HepG2 (cell line): ENCODE data around the gene CELSR2. TPM values are rescaled to one million over a fixed set of nuclear protein-coding genes. Genes with fewer than 3 reads are reported as not detected.
A peak's percentile ranks its signal among the peaks of the same experiment; 100 is the strongest.

Experiments
- ARHGAP35 ChIP-seq: sonication (generic); formaldehyde crosslinking; IDR thresholded peaks from 2 replicates; pipeline ENCODE4 v1.9.0; 2022; ENCODE audit warnings: mild to moderate bottlenecking, inconsistent platforms, moderate library complexity, missing genetic modification reagents, borderline replicate concordance
- CBX2 ChIP-seq, 2 experiments: fragments of 200-600 bp in 1 of 2; sonication (generic); formaldehyde crosslinking in 1 of 2; IDR thresholded peaks; 2 replicates each; pipeline versions ENCODE4 v1.7.0 to v1.8.1; 2018 to 2022; ENCODE audit warnings: low read depth in 2 of 2, low read length in 1 of 2, mild to moderate bottlenecking in 1 of 2, missing genetic modification reagents in 1 of 2
- CREB1 ChIP-seq, 2 experiments: fragments of 450-650 bp in 1 of 2; IDR thresholded peaks; 2 replicates each; pipeline ENCODE4 v1.6.1; 2016 to 2017; ENCODE audit warnings: control low read depth in 1 of 2, mild to moderate bottlenecking in 1 of 2, missing compliant biosample characterization in 1 of 2, missing genetic modification characterization in 1 of 2
- FOSL1 ChIP-seq: sonication (generic); formaldehyde crosslinking; IDR thresholded peaks from 2 replicates; pipeline ENCODE4 v1.9.0; 2021; ENCODE audit warnings: missing genetic modification reagents, borderline replicate concordance
- FOXK2 ChIP-seq: fragments of 450-650 bp; IDR thresholded peaks from 2 replicates; pipeline ENCODE4 v1.6.1; 2016
- HNRNPH1 ChIP-seq: fragments of 200-400 bp; formaldehyde crosslinking; optimal IDR thresholded peaks from 2 replicates; pipeline ENCODE3; 2017; ENCODE audit warnings: mild to moderate bottlenecking, low read depth, low read length
- HNRNPLL ChIP-seq: fragments of 200-400 bp; formaldehyde crosslinking; IDR thresholded peaks from 2 replicates; pipeline ENCODE4 v1.6.1; 2017; ENCODE audit warnings: mild to moderate bottlenecking, low read depth, low read length; ENCODE audit not compliant: poor library complexity, severe bottlenecking
- IRF2 ChIP-seq: IDR thresholded peaks from 2 replicates; pipeline ENCODE4 v1.6.1; 2018; ENCODE audit warnings: missing genetic modification reagents, missing compliant biosample characterization
- KDM4B ChIP-seq: sonication (generic); formaldehyde crosslinking; IDR thresholded peaks from 2 replicates; pipeline ENCODE4 v1.4.0; 2020; ENCODE audit warnings: missing genetic modification reagents
- MAFK ChIP-seq, 2 experiments: IDR thresholded peaks in 1 of 2; conservative IDR thresholded peaks in 1 of 2; 2 replicates each; pipeline ENCODE4 v1.6.1; 2011; ENCODE audit warnings: improper control_type of control experiment in 2 of 2, low read length in 2 of 2
- NCOA2 ChIP-seq: sonication (generic); formaldehyde crosslinking; IDR thresholded peaks from 2 replicates; pipeline ENCODE4 v1.8.0; 2022; ENCODE audit warnings: inconsistent platforms
- POLR2G ChIP-seq: fragments of 200-400 bp; formaldehyde crosslinking; IDR thresholded peaks from 2 replicates; pipeline ENCODE4 v1.6.1; 2018; ENCODE audit warnings: mild to moderate bottlenecking, low read depth, low read length, moderate library complexity
- REXO4 ChIP-seq: sonication (generic); formaldehyde crosslinking; IDR thresholded peaks from 2 replicates; pipeline ENCODE4 v1.8.0; 2022; ENCODE audit warnings: missing genetic modification reagents, mild to moderate bottlenecking, borderline replicate concordance
- RNF219 ChIP-seq: sonication (generic); formaldehyde crosslinking; IDR thresholded peaks from 2 replicates; pipeline ENCODE4 v1.5.0; 2020; ENCODE audit warnings: mild to moderate bottlenecking, missing genetic modification reagents
- SKIL ChIP-seq: sonication (generic); formaldehyde crosslinking; IDR thresholded peaks from 2 replicates; pipeline ENCODE4 v1.8.0; 2022; ENCODE audit warnings: missing genetic modification reagents, mild to moderate bottlenecking, moderate library complexity, borderline replicate concordance
- TBL1XR1 ChIP-seq: fragments of 150-350 bp; IDR thresholded peaks from 2 replicates; pipeline ENCODE4 v1.6.1; 2014; ENCODE audit warnings: borderline replicate concordance, low read length; ENCODE audit not compliant: partially characterized antibody
- TERF1 ChIP-seq: sonication (generic); formaldehyde crosslinking; IDR thresholded peaks from 2 replicates; pipeline ENCODE4 v1.8.0; 2022; ENCODE audit warnings: mild to moderate bottlenecking, missing genetic modification reagents, moderate library complexity
- ZFY ChIP-seq: sonication (generic); formaldehyde crosslinking; IDR thresholded peaks from 2 replicates; pipeline ENCODE4 v1.4.0; 2020; ENCODE audit warnings: missing genetic modification reagents
- ZNF251 ChIP-seq: sonication (generic); formaldehyde crosslinking; IDR thresholded peaks from 2 replicates; pipeline ENCODE4 v1.9.0; 2021; ENCODE audit warnings: mild to moderate bottlenecking, missing genetic modification reagents
- ZNF589 ChIP-seq: sonication (generic); formaldehyde crosslinking; conservative IDR thresholded peaks from 2 replicates; pipeline ENCODE4 v1.8.0; 2022; ENCODE audit warnings: mild to moderate bottlenecking, moderate library complexity, missing genetic modification reagents
- ZNF710 ChIP-seq: sonication (generic); formaldehyde crosslinking; IDR thresholded peaks from 2 replicates; pipeline ENCODE4 v1.5.0; 2020; ENCODE audit warnings: mild to moderate bottlenecking, missing genetic modification reagents, borderline replicate concordance
- polyA plus RNA-seq, 8 experiments: library from polyadenylated mRNA; depleted of rRNA in 3 of 8; stranded (reverse) in 7 of 8; unstranded in 1 of 8; fragments of >200 nt; fragmentation: Illumina TruSeq in 4 of 8; extraction: Trizol in 4 of 8; gene quantifications; 2 replicates each; pipeline versions ENCODE4 v1.2.1 to v1.2.3, GENCODE V29; 2011 to 2016; ENCODE audit warnings: low read depth in 4 of 8, missing spikeins in 1 of 8, mixed read lengths in 1 of 8; ENCODE audit not compliant: insufficient read depth in 1 of 8
- total RNA-seq, 5 experiments: library from RNA; depleted of rRNA; stranded (reverse); fragments of >200 nt; fragmentation: Illumina TruSeq; extraction: Trizol; gene quantifications; 2 replicates each; pipeline ENCODE4 v1.2.3, GENCODE V29; 2016; ENCODE audit warnings: low read depth in 1 of 5

The CELSR2 gene
- total and polyA plus RNA-seq, 2 of the 13 experiments (the other 11 are each of a cell fraction or from before 2014, with no cell fraction given), result 4.0 to 6.6 TPM

GRCh38 chr1:109277434-109278204 lies 28.3 kb downstream of the CELSR2 start (continued):
- TF ChIP-seq ZNF710 (CRISPR knock-in tag) (no peak), KDM4B (peak; percentile 74; the same call in 1 of the 2 replicates), FOSL1 (CRISPR knock-in tag) (no peak), RNF219 (CRISPR knock-in tag) (no peak), MAFK (conservative IDR thresholded peaks at IDR 0.05 in 1 of 2, IDR thresholded peaks at IDR 0.05 in 1 of 2; ENCODE audit: low read length in 2 of 2) (peak; percentile 44 to 72; a peak in 3 of 4 replicates), TERF1 (no peak), CREB1 (IDR thresholded peaks at IDR 0.05) (no peak), CREB1 (CRISPR knock-in tag; IDR thresholded peaks at IDR 0.05) (no peak), HNRNPH1 (no peak), REXO4 (CRISPR knock-in tag) (no peak), CBX2 (IDR thresholded peaks at IDR 0.05; ENCODE audit: low read depth, low read length) (no peak), CBX2 (CRISPR knock-in tag; IDR thresholded peaks at IDR 0.05; ENCODE audit: low read depth) (no peak), ZNF589 (CRISPR knock-in tag) (no peak), HNRNPLL (no peak), IRF2 (peak; percentile 80; the same call in 1 of the 2 replicates), TBL1XR1 (no peak), ZFY (peak; percentile 46; the same call in 1 of the 2 replicates), POLR2G (peak; percentile 56), FOXK2 (no peak), SKIL (CRISPR knock-in tag) (no peak), NCOA2 (CRISPR knock-in tag) (0 out of 2 replicates have a peak, but pooled peaks have one; percentile 41), ARHGAP35 (CRISPR knock-in tag) (0 out of 2 replicates have a peak, but pooled peaks have one; percentile 45), ZNF251 (CRISPR knock-in tag) (no peak)
